Keratinocyte (primary cell): Measurements from ENCODE around the gene MRM3.

Source experiments
- EZH2 ChIP-seq: IDR thresholded peaks from one replicate; pipeline ENCODE4 v1.6.1; 2012; ENCODE audit warnings: inconsistent platforms, mild to moderate bottlenecking, low read length, moderate library complexity
- TF ChIP-seq, protein P1 (sequence below), 3 experiments: IDR thresholded peaks in 1 of 3; conservative IDR thresholded peaks in 1 of 3; optimal IDR thresholded peaks in 1 of 3; 2 replicates in 2 of 3; 3 replicates in 1 of 3; pipeline versions ENCODE3 to v1.5.1; 2011; ENCODE audit warnings: low read length in 3 of 3, mild to moderate bottlenecking in 3 of 3, moderate library complexity in 2 of 3, control low read depth in 1 of 3, inconsistent platforms in 1 of 3; ENCODE audit not compliant: insufficient read depth in 2 of 3; ENCODE audit errors: extremely low read depth in 1 of 3

GRCh38 chr17:743139-743538, 39.0 kb upstream of the MRM3 start:
- TF ChIP-seq, protein P1, sequence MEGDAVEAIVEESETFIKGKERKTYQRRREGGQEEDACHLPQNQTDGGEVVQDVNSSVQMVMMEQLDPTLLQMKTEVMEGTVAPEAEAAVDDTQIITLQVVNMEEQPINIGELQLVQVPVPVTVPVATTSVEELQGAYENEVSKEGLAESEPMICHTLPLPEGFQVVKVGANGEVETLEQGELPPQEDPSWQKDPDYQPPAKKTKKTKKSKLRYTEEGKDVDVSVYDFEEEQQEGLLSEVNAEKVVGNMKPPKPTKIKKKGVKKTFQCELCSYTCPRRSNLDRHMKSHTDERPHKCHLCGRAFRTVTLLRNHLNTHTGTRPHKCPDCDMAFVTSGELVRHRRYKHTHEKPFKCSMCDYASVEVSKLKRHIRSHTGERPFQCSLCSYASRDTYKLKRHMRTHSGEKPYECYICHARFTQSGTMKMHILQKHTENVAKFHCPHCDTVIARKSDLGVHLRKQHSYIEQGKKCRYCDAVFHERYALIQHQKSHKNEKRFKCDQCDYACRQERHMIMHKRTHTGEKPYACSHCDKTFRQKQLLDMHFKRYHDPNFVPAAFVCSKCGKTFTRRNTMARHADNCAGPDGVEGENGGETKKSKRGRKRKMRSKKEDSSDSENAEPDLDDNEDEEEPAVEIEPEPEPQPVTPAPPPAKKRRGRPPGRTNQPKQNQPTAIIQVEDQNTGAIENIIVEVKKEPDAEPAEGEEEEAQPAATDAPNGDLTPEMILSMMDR (optimal IDR thresholded peaks at IDR 0.05 in 1 of 3, IDR thresholded peaks at IDR 0.05 in 1 of 3, conservative IDR thresholded peaks at IDR 0.05 in 1 of 3; ENCODE audit: extremely low read depth in 1 of 3, insufficient read depth in 2 of 3, low read length in 3 of 3), result no peak
- TF ChIP-seq EZH2, result no peak
